ENCODE measurements around the gene LCNL1.

The LCNL1 gene

DNA sequence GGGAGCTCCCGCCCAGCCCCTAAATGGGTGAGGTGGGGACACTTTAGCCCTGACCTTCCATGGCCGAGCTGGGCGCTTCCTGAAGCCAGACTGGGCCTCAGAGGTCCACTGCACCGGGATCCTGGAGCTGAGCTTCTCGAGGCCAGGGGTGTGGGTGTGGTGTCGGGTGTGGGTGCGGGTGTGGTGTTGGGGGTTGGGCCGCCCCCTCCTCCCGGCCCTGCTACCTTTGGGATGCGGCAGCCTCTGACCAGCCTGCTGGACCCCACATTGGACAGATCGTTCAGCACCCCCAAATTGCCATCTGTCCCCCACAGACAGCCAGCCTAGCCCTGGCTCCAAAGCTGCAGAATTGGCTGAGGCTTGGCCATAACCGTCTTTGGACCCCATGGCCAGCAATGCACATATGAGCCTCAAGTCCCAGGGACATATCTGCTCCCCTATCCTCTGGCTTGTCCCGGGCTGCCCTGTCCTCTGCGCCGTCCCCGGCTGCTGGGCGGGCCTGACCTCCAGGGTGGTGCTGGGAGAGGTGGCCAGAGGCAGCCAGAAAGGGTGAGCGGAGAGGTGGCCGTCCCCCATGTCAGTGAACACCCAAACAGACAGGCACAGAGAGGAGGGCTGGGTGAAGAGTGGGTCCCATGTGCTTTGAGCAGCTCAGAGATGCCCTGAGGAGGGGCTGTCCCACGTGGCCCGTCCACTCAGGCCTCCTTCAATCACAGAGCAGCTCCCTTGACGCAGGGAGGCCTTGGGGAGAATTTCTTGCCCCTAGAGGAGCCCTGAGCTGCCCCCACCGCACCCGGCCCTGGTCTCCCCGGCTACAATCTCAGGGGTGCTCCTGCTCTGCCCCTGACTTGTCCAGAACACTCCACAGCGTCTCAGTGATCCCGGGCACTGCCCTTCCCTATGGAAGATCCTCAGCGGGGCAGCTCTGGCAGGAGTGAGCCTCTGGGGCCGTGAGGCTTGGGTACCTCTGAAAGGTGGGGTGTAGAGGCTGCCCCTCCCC lies 8.9 kb upstream of the LCNL1 start:
- H3K4me3 ChIP-seq (replicated peaks in 1 of 2; ENCODE audit: low read depth in 2 of 2, low read length in 2 of 2), result no peak overlapping the region
- no peak for TF ChIP-seq CTCF (IDR thresholded peaks at IDR 0.05; ENCODE audit: low read depth, low read length)

GRCh38 chr9:136974817-136975535 lies 7.8 kb upstream of the LCNL1 start:
- DNase-seq (ENCODE audit: low read depth in 2 of 2), result no peak
- TF ChIP-seq CTCF (IDR thresholded peaks at IDR 0.05; ENCODE audit: low read depth, low read length), result no peak
- no peak overlapping the region for H3K4me3 ChIP-seq (replicated peaks in 1 of 2; ENCODE audit: low read depth in 2 of 2, low read length in 2 of 2)

More for the DNA sequence above, 8.9 kb upstream of the LCNL1 start:
- DNase-seq (ENCODE audit: low read depth in 2 of 2), result no peak

DNA sequence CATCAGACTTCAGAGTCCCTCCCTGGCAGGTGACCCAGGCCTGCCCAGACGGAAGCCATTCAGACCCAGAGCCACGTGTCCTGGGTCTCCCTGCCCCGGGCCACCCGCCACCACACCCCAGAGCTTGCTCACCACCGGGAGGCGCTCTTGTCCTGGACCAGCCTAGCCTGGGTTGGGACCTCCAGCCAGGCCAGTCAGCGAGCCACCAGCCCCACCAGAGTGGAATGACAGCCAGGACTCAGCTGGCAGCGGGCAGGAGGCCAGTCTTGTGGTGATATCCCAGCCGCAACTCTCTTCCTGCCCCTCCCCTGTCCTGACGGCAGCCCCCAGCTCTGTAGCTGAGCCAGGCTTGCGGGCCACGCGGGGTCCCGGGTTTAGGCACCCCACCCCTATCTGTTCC lies 7.1 kb upstream of the LCNL1 start:
- no peak for DNase-seq (ENCODE audit: low read depth in 2 of 2)
- peak; percentile 2 for TF ChIP-seq CTCF (IDR thresholded peaks at IDR 0.05; ENCODE audit: low read depth, low read length)

DNA sequence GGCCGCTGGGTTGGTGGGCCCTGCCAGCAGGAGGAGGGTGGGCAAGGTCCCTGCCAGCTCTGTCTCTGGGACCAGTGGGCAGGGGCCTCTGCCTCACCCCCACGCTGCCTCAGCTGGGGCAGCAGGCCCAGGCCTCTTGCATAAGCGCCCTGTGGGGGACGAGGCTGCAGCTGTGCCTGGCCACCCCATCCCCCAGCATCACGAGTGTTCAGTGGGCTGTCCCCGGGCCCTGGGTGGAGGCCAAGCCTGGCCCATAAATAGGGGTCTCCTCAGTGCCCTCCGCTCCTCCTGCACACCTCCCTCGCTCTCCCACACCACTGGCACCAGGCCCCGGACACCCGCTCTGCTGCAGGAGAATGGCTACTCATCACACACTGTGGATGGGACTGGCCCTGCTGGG lies 5.6 kb upstream of the LCNL1 start, which contains the start of gene PTGDS:
Gene PTGDS (plus strand): TSS at position 282 of the 400 bp plus-strand sequence. CDS start 75 bp downstream, at position 357.
- TF ChIP-seq CTCF (IDR thresholded peaks at IDR 0.05; ENCODE audit: low read depth, low read length), result no peak
- DNase-seq (ENCODE audit: low read depth in 2 of 2), result peak in 1 of 2 donors; percentile 80
- peak within 1 kb of the TSS; percentile 50 to 60 for H3K4me3 ChIP-seq (replicated peaks in 1 of 2; ENCODE audit: low read depth in 2 of 2, low read length in 2 of 2)

More for the DNA sequence above, 7.1 kb upstream of the LCNL1 start:
- no peak overlapping the region for H3K4me3 ChIP-seq (replicated peaks in 1 of 2; ENCODE audit: low read depth in 2 of 2, low read length in 2 of 2)

DNA sequence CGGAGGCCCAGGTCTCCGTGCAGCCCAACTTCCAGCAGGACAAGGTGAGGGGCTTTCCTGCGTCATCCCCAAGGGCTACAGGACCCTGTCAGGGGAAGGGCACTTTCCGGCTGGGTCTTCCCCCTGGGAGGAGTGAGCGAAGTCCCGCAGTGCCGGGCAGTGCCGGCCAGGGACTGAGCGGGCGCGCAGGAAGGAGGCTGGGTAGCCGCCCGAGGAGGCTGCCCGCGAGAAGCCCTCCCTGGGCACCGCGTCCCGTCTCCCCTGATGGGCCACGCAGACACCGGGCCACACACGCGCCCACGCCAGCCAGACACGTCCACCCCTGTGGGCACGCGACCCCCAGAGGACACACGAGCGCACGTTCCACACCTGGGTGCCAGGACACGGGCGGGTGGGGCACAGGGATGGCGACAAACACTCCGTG lies 5.1 kb upstream of the LCNL1 start:
- no peak for DNase-seq (ENCODE audit: low read depth in 2 of 2)
- TF ChIP-seq CTCF (IDR thresholded peaks at IDR 0.05; ENCODE audit: low read depth, low read length), result no peak
- H3K4me3 ChIP-seq (replicated peaks in 1 of 2; ENCODE audit: low read depth in 2 of 2, low read length in 2 of 2), result peak overlapping the region; percentile 50 to 60

- no peak for TF ChIP-seq CTCF (IDR thresholded peaks at IDR 0.05; ENCODE audit: low read depth, low read length)
- peak; percentile 52 to 76 for DNase-seq (ENCODE audit: low read depth in 2 of 2)
- H3K4me3 ChIP-seq (replicated peaks in 1 of 2; ENCODE audit: low read depth in 2 of 2, low read length in 2 of 2), result peak overlapping the region; percentile 50 to 60
Measured at GRCh38 chr9:136978073-136978864, 4.5 kb upstream of the LCNL1 start.
